ENCODE measurements around the gene STRA6. TPM values are rescaled to one million over a fixed set of nuclear protein-coding genes. Genes with fewer than 3 reads are reported as not detected.

The STRA6 gene
- 1.2 TPM for polyA plus RNA-seq (2012; ENCODE audit: insufficient read depth, insufficient read length)

- peak; percentile 49 for DNase-seq (ENCODE audit: low read depth, low spot score)
- H3K4me3 ChIP-seq (ENCODE audit: low read length), result peak within 1 kb of the TSS; percentile 41
Measured at GRCh38 chr15:74202452-74203401, at the start of gene STRA6. TSS of gene STRA6 (minus strand) at chr15:74202787. CDS start at chr15:74202267, 520 bp downstream.

GRCh38 chr15:74252291-74252690 lies 49.7 kb upstream of the STRA6 start:
- H3K4me3 ChIP-seq (ENCODE audit: low read length), result no peak overlapping the region
- no peak for DNase-seq (ENCODE audit: low read depth, low spot score)

- DNase-seq (ENCODE audit: low read depth, low spot score), result no peak
- no peak overlapping the region for H3K4me3 ChIP-seq (ENCODE audit: low read length)
Measured at GRCh38 chr15:74251131-74251811, 48.7 kb upstream of the STRA6 start.

GRCh38 chr15:74250266-74250665 lies 47.7 kb upstream of the STRA6 start:
- no peak for DNase-seq (ENCODE audit: low read depth, low spot score)
- H3K4me3 ChIP-seq (ENCODE audit: low read length), result no peak overlapping the region

GRCh38 chr15:74245342-74245931 lies 42.9 kb upstream of the STRA6 start:
- H3K4me3 ChIP-seq (ENCODE audit: low read length), result peak overlapping the region; percentile 44
- DNase-seq (ENCODE audit: low read depth, low spot score), result peak; percentile 62

- H3K4me3 ChIP-seq (ENCODE audit: low read length), result peak overlapping the region; percentile 44
- DNase-seq (ENCODE audit: low read depth, low spot score), result peak; percentile 47
Measured at GRCh38 chr15:74244822-74245341, 42.3 kb upstream of the STRA6 start.

- no peak overlapping the region for H3K4me3 ChIP-seq (ENCODE audit: low read length)
- no peak for DNase-seq (ENCODE audit: low read depth, low spot score)
Measured at GRCh38 chr15:74243431-74243830, 40.8 kb upstream of the STRA6 start.

- DNase-seq (ENCODE audit: low read depth, low spot score), result no peak
- no peak overlapping the region for H3K4me3 ChIP-seq (ENCODE audit: low read length)
Measured at GRCh38 chr15:74242441-74243185, 40.0 kb upstream of the STRA6 start.

- no peak overlapping the region for H3K4me3 ChIP-seq (ENCODE audit: low read length)
- DNase-seq (ENCODE audit: low read depth, low spot score), result no peak
Measured at GRCh38 chr15:74240897-74241614, 38.5 kb upstream of the STRA6 start.

GRCh38 chr15:74240002-74240568 lies 37.5 kb upstream of the STRA6 start:
- H3K4me3 ChIP-seq (ENCODE audit: low read length), result no peak overlapping the region
- no peak for DNase-seq (ENCODE audit: low read depth, low spot score)

GRCh38 chr15:74239051-74239705 lies 36.6 kb upstream of the STRA6 start:
- DNase-seq (ENCODE audit: low read depth, low spot score), result no peak
- H3K4me3 ChIP-seq (ENCODE audit: low read length), result no peak overlapping the region

- H3K4me3 ChIP-seq (ENCODE audit: low read length), result no peak within 1 kb of the TSS
- no peak for DNase-seq (ENCODE audit: low read depth, low spot score)
Measured at GRCh38 chr15:74235962-74236361, 33.4 kb upstream of the STRA6 start, which contains the start of gene CCDC33. TSS of gene CCDC33 (plus strand) at chr15:74236326. CDS start at chr15:74236720, 394 bp downstream.

GRCh38 chr15:74234598-74234875 lies 31.9 kb upstream of the STRA6 start:
- no peak overlapping the region for H3K4me3 ChIP-seq (ENCODE audit: low read length)
- no peak for DNase-seq (ENCODE audit: low read depth, low spot score)

GRCh38 chr15:74233851-74234597 lies 31.4 kb upstream of the STRA6 start:
- no peak overlapping the region for H3K4me3 ChIP-seq (ENCODE audit: low read length)
- DNase-seq (ENCODE audit: low read depth, low spot score), result no peak

- no peak overlapping the region for H3K4me3 ChIP-seq (ENCODE audit: low read length)
- DNase-seq (ENCODE audit: low read depth, low spot score), result no peak
Measured at GRCh38 chr15:74233373-74233772, 30.8 kb upstream of the STRA6 start.

GRCh38 chr15:74231475-74231874 lies 28.9 kb upstream of the STRA6 start:
- no peak overlapping the region for H3K4me3 ChIP-seq (ENCODE audit: low read length)
- no peak for DNase-seq (ENCODE audit: low read depth, low spot score)

- no peak overlapping the region for H3K4me3 ChIP-seq (ENCODE audit: low read length)
- DNase-seq (ENCODE audit: low read depth, low spot score), result no peak
Measured at GRCh38 chr15:74229686-74230085, 27.1 kb upstream of the STRA6 start.
